Gastroesophageal sphincter (tissue), 4 donors: Measurements from ENCODE around the gene FAM204A. TPM values are rescaled to one million over a fixed set of nuclear protein-coding genes. Genes with fewer than 3 reads are reported as not detected.

Source experiments
- ATAC-seq: fragments of 150-250 bp; one replicate; pipeline ENCODE4 v1.9.1; 2016; ENCODE audit warnings: mild to moderate bottlenecking, moderate library complexity
- H3K27ac ChIP-seq, 4 donors: fragments of 200-600 bp; sonication (generic) in 3 of 4; 1 replicate in 3 of 4; 2 replicates in 1 of 4; pipeline ENCODE4 v1.5.1; 2016 to 2019
- H3K27me3 ChIP-seq: fragments of 200-600 bp; sonication (generic); one replicate; pipeline ENCODE4 v1.5.1; 2019
- H3K36me3 ChIP-seq, 2 donors: fragments of 200-600 bp; sonication (generic); one replicate each; pipeline ENCODE4 v1.5.1; 2019; ENCODE audit warnings: control low read depth in 1 of 2
- H3K4me1 ChIP-seq, 3 donors: fragments of 200-600 bp; sonication (generic); 1 replicate in 2 of 3; 2 replicates in 1 of 3; pipeline ENCODE4 v1.5.1; 2016 to 2019; ENCODE audit warnings: control low read depth in 2 of 3
- H3K4me3 ChIP-seq, 2 donors: fragments of 200-600 bp; sonication (generic); one replicate each; pipeline ENCODE4 v1.5.1; 2019; ENCODE audit warnings: mild to moderate bottlenecking in 1 of 2, moderate library complexity in 1 of 2
- H3K9me3 ChIP-seq, 3 donors: fragments of 200-600 bp; sonication (generic); one replicate each; pipeline ENCODE4 v1.5.1; 2017 to 2019; ENCODE audit warnings: control low read depth in 2 of 3
- CTCF ChIP-seq, 4 experiments: fragments of 200-600 bp in 2 of 4; fragments of 450-650 bp in 2 of 4; sonication (generic) in 1 of 4; IDR thresholded peaks; one replicate each; pipeline ENCODE4 v1.5.1; 2017 to 2019; ENCODE audit warnings: antibody characterized with exemption in 4 of 4, mild to moderate bottlenecking in 2 of 4, moderate library complexity in 2 of 4
- EP300 ChIP-seq: sonication (generic); formaldehyde crosslinking; IDR thresholded peaks from one replicate; pipeline ENCODE4 v1.6.1; 2017; ENCODE audit warnings: antibody characterized with exemption, mild to moderate bottlenecking
- POLR2A ChIP-seq, 2 donors: fragments of 450-650 bp; IDR thresholded peaks; one replicate each; pipeline ENCODE4 v1.6.1; 2017; ENCODE audit warnings: antibody characterized with exemption in 2 of 2, mild to moderate bottlenecking in 2 of 2, moderate library complexity in 1 of 2
- POLR2AphosphoS5 ChIP-seq: sonication (generic); formaldehyde crosslinking; IDR thresholded peaks from one replicate; pipeline ENCODE4 v1.6.1; 2017; ENCODE audit warnings: antibody characterized with exemption
- WGBS, 2 donors: methylation state at CpG; one replicate each; pipeline ENCODE4 v1.1.5; 2018; ENCODE audit warnings: low coverage in 1 of 2; 5-methylcytosine and 5-hydroxymethylcytosine counted together
- total RNA-seq, 4 donors: library from RNA; depleted of rRNA; stranded (reverse); fragments of >200 nt; gene quantifications; one replicate each; pipeline ENCODE4 v1.1.0, GENCODE V29; 2016

The FAM204A gene
- total RNA-seq, 4 donors from 2014 or later: 76.1 to 113 (median 97.9) TPM

- TF ChIP-seq EP300 (no peak), POLR2AphosphoS5 (no peak), CTCF (IDR thresholded peaks at IDR 0.05) (no peak), POLR2A (IDR thresholded peaks at IDR 0.05) (no peak)
- peaks cover 5% of the 10 kb centered on the region for H3K27me3 ChIP-seq
- ATAC-seq: no peak
- H3K4me3 ChIP-seq: no peak overlapping the region
- WGBS, 2 donors: 70 to 76% methylated on average over 4 of the region's 4 CpGs
- no peak overlapping the region for H3K27ac ChIP-seq
- peaks cover 0 to 3% (median under 1%) of the 10 kb centered on the region in 3 donors for H3K4me1 ChIP-seq
- H3K36me3 ChIP-seq: no peaks in the 10 kb centered on the region
- H3K9me3 ChIP-seq: no peaks in the 10 kb centered on the region
These were observed 75.9 kb downstream of the FAM204A start for GRCh38 chr10:118266098-118266748.

GRCh38 chr10:118264838-118265470 lies 77.2 kb downstream of the FAM204A start:
- WGBS, 2 donors: 55 to 59% methylated on average over 2 to 6 of the region's 11 CpGs
- Histone ChIP-seq H3K27me3 (peaks cover 5% of the 10 kb centered on the region), H3K4me1 (no peaks in the 10 kb centered on the region), H3K9me3 (no peaks in the 10 kb centered on the region), H3K27ac (no peak overlapping the region), H3K4me3 (no peak overlapping the region), H3K36me3 (no peaks in the 10 kb centered on the region)
- ATAC-seq: no peak
- TF ChIP-seq POLR2AphosphoS5: no peak
- TF ChIP-seq CTCF (IDR thresholded peaks at IDR 0.05): no peak
- TF ChIP-seq POLR2A (IDR thresholded peaks at IDR 0.05): no peak
- no peak for TF ChIP-seq EP300

GRCh38 chr10:118264252-118264651 lies 77.9 kb downstream of the FAM204A start:
- no peak overlapping the region for H3K4me3 ChIP-seq
- H3K4me1 ChIP-seq: no peaks in the 10 kb centered on the region
- ATAC-seq: no peak
- H3K36me3 ChIP-seq: no peaks in the 10 kb centered on the region
- no peaks in the 10 kb centered on the region for H3K9me3 ChIP-seq
- H3K27ac ChIP-seq: no peak overlapping the region
- TF ChIP-seq POLR2A (IDR thresholded peaks at IDR 0.05) (no peak), POLR2AphosphoS5 (no peak), EP300 (no peak), CTCF (IDR thresholded peaks at IDR 0.05) (no peak)
- peaks cover 5% of the 10 kb centered on the region for H3K27me3 ChIP-seq

- ATAC-seq: no peak
- no peak for TF ChIP-seq POLR2A (IDR thresholded peaks at IDR 0.05)
- TF ChIP-seq CTCF (IDR thresholded peaks at IDR 0.05): no peak
- TF ChIP-seq EP300: no peak
- TF ChIP-seq POLR2AphosphoS5: no peak
- H3K9me3 ChIP-seq: no peaks in the 10 kb centered on the region
- peaks cover 5% of the 10 kb centered on the region for H3K27me3 ChIP-seq
- no peak overlapping the region for H3K4me3 ChIP-seq
- 53 to 68% methylated on average over 3 of the region's 3 CpGs for WGBS, 2 donors
- H3K36me3 ChIP-seq: no peaks in the 10 kb centered on the region
- H3K4me1 ChIP-seq: no peaks in the 10 kb centered on the region
- H3K27ac ChIP-seq: no peak overlapping the region
These were observed 79.6 kb downstream of the FAM204A start for GRCh38 chr10:118262538-118262937.
